Karpas-422 (cell line): ENCODE measurements around the gene CCNY. TPM values are rescaled to one million over a fixed set of nuclear protein-coding genes. Genes with fewer than 3 reads are reported as not detected.

Experiments used
- DNase-seq: peaks from one replicate; pipeline ENCODE4 v3.0.0-alpha.2; 2015
- H2AFZ ChIP-seq: fragments of 200-600 bp; sonication (generic); 2 replicates; pipeline ENCODE4 v1.6.1; 2014; ENCODE audit warnings: antibody characterized with exemption, low read length, mixed read lengths
- H3K27ac ChIP-seq: fragments of 200-600 bp; sonication (generic); 2 replicates; pipeline ENCODE4 v1.5.1; 2014; ENCODE audit warnings: mild to moderate bottlenecking, low read length, moderate library complexity
- H3K27me3 ChIP-seq: fragments of 200-600 bp; sonication (generic); 2 replicates; pipeline ENCODE4 v1.6.1; 2014; ENCODE audit warnings: low read length, mixed read lengths
- H3K36me3 ChIP-seq: fragments of 200-600 bp; sonication (generic); 2 replicates; pipeline ENCODE4 v1.6.1; 2014; ENCODE audit warnings: low read length, mixed read lengths; ENCODE audit not compliant: insufficient read depth
- H3K4me1 ChIP-seq: fragments of 200-600 bp; sonication (generic); 2 replicates; pipeline ENCODE4 v1.6.1; 2014; ENCODE audit warnings: mild to moderate bottlenecking, low read length, mixed read lengths
- H3K4me2 ChIP-seq: fragments of 200-600 bp; sonication (generic); 2 replicates; pipeline ENCODE4 v1.6.1; 2014; ENCODE audit warnings: low read length, low read depth, mild to moderate bottlenecking; ENCODE audit not compliant: poor library complexity, severe bottlenecking
- H3K4me3 ChIP-seq: fragments of 200-600 bp; sonication (generic); 2 replicates; pipeline ENCODE4 v1.5.1; 2014; ENCODE audit warnings: mild to moderate bottlenecking, antibody characterized with exemption, low read length, mixed read lengths
- H3K79me2 ChIP-seq: fragments of 200-600 bp; sonication (generic); 2 replicates; pipeline ENCODE4 v1.6.1; 2014; ENCODE audit warnings: mild to moderate bottlenecking, low read length, mixed read lengths
- H3K9ac ChIP-seq: fragments of 200-600 bp; sonication (generic); 2 replicates; pipeline ENCODE4 v1.6.0; 2014; ENCODE audit warnings: low read length
- H3K9me2 ChIP-seq: fragments of 200-600 bp; sonication (generic), shearing (Covaris generic); replicated peaks from 2 replicates; pipeline ENCODE4 v1.6.0; 2014; ENCODE audit warnings: mild to moderate bottlenecking, low read length, moderate library complexity; ENCODE audit not compliant: insufficient read depth
- H3K9me3 ChIP-seq: fragments of 300-700, 200-600 bp; sonication (generic); 2 replicates; pipeline ENCODE4 v1.6.1; 2014; ENCODE audit warnings: low read length, mixed read lengths
- H4K20me1 ChIP-seq: fragments of 200-600 bp; sonication (generic); 2 replicates; pipeline ENCODE4 v1.6.1; 2014; ENCODE audit warnings: mild to moderate bottlenecking, antibody characterized with exemption, low read length, low read depth; ENCODE audit not compliant: insufficient read depth
- total RNA-seq: library from RNA; depleted of rRNA; stranded (reverse); fragments of >200 nt; shearing (Covaris generic); gene quantifications from 2 replicates; pipeline ENCODE4 v1.2.3, GENCODE V29; 2014; ENCODE audit warnings: low replicate concordance

Gene CCNY
- total RNA-seq, 1 experiment from 2014 or later: 19.4 TPM

GRCh38 chr10:35540296-35541164, 204.2 kb downstream of the CCNY start:
- Histone ChIP-seq H3K9me3 (no peaks in the 10 kb centered on the region; the same call in 1 of the 2 replicates), H3K27me3 (no peaks in the 10 kb centered on the region), H3K79me2 (no peaks in the 10 kb centered on the region), H3K36me3 (0 out of 2 replicates have a peak, but pooled peaks cover 3% of the 10 kb centered on the region), H3K4me1 (no peaks in the 10 kb centered on the region), H3K27ac (no peak overlapping the region), H2AFZ (no peak overlapping the region), H3K4me3 (no peak overlapping the region), H4K20me1 (no peaks in the 10 kb centered on the region), H3K4me2 (no peak overlapping the region), H3K9me2 (no peaks in the 10 kb centered on the region), H3K9ac (no peak overlapping the region)
- DNase-seq: no peak

DNA sequence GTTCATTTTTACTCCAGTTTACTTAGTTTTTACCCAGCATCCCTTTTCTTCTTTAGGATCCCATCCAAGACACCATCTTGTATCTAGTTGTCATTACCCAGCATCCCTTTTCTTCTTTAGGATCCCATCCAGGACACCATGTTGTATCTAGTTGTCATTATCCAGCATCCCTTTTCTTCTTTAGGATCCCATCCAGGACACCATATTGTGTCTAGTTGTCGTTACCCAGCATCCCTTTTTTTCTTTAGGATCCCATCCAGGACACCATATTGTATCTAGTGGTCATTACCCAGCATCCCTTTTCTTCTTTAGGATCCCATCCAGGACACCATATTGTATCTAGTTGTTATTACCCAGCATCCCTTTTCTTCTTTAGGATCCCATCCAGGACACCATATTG, 205.4 kb downstream of the CCNY start:
- H4K20me1 ChIP-seq: no peaks in the 10 kb centered on the region
- no peak overlapping the region for H3K27ac ChIP-seq
- no peaks in the 10 kb centered on the region for H3K9me2 ChIP-seq
- H3K9me3 ChIP-seq: no peaks in the 10 kb centered on the region
- H3K9ac ChIP-seq: no peak overlapping the region
- no peaks in the 10 kb centered on the region for H3K27me3 ChIP-seq
- no peaks in the 10 kb centered on the region; the same call in 1 of the 2 replicates for H3K79me2 ChIP-seq
- no peak overlapping the region for H3K4me2 ChIP-seq
- H3K36me3 ChIP-seq: no peaks in the 10 kb centered on the region
- H3K4me1 ChIP-seq: no peaks in the 10 kb centered on the region
- H2AFZ ChIP-seq: no peak overlapping the region
- H3K4me3 ChIP-seq: no peak overlapping the region
- no peak for DNase-seq

DNA sequence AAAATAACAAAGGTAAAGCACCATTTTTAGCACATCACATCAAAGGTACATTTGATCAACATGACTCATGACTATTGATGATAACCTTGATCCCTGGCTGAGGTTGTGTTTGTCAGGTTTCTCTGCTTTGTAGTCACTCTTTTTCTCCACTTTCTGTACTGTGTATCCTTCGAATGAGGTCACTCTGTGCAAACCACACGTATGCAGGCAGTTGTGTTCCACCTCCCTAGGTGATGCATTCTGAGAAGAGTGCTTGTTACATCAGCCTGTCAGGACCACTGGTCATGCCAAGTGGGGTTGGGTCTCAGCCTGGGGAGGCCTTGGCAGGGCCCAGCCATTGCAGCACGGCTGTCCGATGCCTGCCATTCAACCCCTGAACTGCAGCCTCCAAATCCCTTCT, 206.0 kb downstream of the CCNY start:
- no peak overlapping the region for H3K9ac ChIP-seq
- no peaks in the 10 kb centered on the region for H3K36me3 ChIP-seq
- no peaks in the 10 kb centered on the region for H3K27me3 ChIP-seq
- no peaks in the 10 kb centered on the region for H3K9me2 ChIP-seq
- no peaks in the 10 kb centered on the region for H4K20me1 ChIP-seq
- no peak overlapping the region for H3K27ac ChIP-seq
- no peak for DNase-seq
- no peak overlapping the region for H2AFZ ChIP-seq
- no peaks in the 10 kb centered on the region for H3K4me1 ChIP-seq
- H3K79me2 ChIP-seq: no peaks in the 10 kb centered on the region; the same call in 1 of the 2 replicates
- no peaks in the 10 kb centered on the region for H3K9me3 ChIP-seq
- H3K4me2 ChIP-seq: no peak overlapping the region
- H3K4me3 ChIP-seq: no peak overlapping the region

DNA sequence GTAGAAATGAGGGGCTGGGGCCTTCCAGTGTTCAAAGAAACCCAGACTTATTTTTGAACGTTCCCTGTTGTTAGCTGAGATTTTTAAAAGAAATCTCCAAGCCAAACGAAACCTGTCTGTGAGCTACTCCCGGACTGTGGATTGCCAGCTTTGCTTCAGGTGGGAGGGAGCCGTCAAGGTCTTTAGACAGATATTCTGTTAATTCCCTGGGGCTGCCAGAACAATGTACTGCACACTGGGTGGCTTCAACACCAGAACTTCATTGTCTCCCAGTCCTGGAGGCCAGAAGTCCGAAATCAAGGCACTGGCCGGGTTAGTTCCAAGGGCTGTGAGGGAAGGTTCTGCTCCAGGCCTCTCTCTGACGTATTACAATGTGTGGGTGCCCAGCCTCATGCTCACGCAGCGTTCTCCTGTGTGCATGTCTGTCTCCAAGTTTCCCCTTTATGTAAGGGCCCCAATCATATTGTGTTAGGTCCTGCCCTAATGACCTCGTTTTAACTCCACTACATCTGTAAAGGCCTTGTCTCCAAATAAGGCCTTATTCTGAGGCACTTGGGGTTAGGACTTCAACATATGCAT, 208.9 kb downstream of the CCNY start:
- Histone ChIP-seq H3K4me3 (no peak overlapping the region), H3K9me3 (no peaks in the 10 kb centered on the region), H3K9me2 (no peaks in the 10 kb centered on the region), H3K27me3 (no peaks in the 10 kb centered on the region), H3K4me2 (no peak overlapping the region), H4K20me1 (no peaks in the 10 kb centered on the region), H3K79me2 (no peaks in the 10 kb centered on the region; the same call in 1 of the 2 replicates), H3K4me1 (no peaks in the 10 kb centered on the region), H2AFZ (no peak overlapping the region), H3K36me3 (no peaks in the 10 kb centered on the region), H3K9ac (no peak overlapping the region), H3K27ac (no peak overlapping the region)
- no peak for DNase-seq

- H3K4me1 ChIP-seq: no peaks in the 10 kb centered on the region
Measured at GRCh38 chr10:35545878-35546590, 209.7 kb downstream of the CCNY start.

GRCh38 chr10:35546824-35547225, 210.5 kb downstream of the CCNY start:
- no peaks in the 10 kb centered on the region; the same call in 1 of the 2 replicates for H3K79me2 ChIP-seq
- no peaks in the 10 kb centered on the region for H3K9me3 ChIP-seq
- no peak overlapping the region for H2AFZ ChIP-seq
- H4K20me1 ChIP-seq: no peaks in the 10 kb centered on the region
- no peak overlapping the region for H3K9ac ChIP-seq
- no peaks in the 10 kb centered on the region for H3K36me3 ChIP-seq
- no peak overlapping the region for H3K27ac ChIP-seq
- no peaks in the 10 kb centered on the region for H3K9me2 ChIP-seq
- H3K4me3 ChIP-seq: no peak overlapping the region
- no peak overlapping the region for H3K4me2 ChIP-seq
- H3K4me1 ChIP-seq: no peaks in the 10 kb centered on the region
- no peak for DNase-seq
- no peaks in the 10 kb centered on the region for H3K27me3 ChIP-seq

More at GRCh38 chr10:35545878-35546590, 209.7 kb downstream of the CCNY start:
- no peak overlapping the region for H3K9ac ChIP-seq
- H2AFZ ChIP-seq: no peak overlapping the region
- DNase-seq: no peak
- H4K20me1 ChIP-seq: no peaks in the 10 kb centered on the region
- H3K4me2 ChIP-seq: no peak overlapping the region
- H3K79me2 ChIP-seq: no peaks in the 10 kb centered on the region; the same call in 1 of the 2 replicates
- H3K4me3 ChIP-seq: no peak overlapping the region
- no peaks in the 10 kb centered on the region for H3K36me3 ChIP-seq
- H3K27me3 ChIP-seq: no peaks in the 10 kb centered on the region
- no peaks in the 10 kb centered on the region for H3K9me2 ChIP-seq
- no peak overlapping the region for H3K27ac ChIP-seq
- H3K9me3 ChIP-seq: no peaks in the 10 kb centered on the region

DNA sequence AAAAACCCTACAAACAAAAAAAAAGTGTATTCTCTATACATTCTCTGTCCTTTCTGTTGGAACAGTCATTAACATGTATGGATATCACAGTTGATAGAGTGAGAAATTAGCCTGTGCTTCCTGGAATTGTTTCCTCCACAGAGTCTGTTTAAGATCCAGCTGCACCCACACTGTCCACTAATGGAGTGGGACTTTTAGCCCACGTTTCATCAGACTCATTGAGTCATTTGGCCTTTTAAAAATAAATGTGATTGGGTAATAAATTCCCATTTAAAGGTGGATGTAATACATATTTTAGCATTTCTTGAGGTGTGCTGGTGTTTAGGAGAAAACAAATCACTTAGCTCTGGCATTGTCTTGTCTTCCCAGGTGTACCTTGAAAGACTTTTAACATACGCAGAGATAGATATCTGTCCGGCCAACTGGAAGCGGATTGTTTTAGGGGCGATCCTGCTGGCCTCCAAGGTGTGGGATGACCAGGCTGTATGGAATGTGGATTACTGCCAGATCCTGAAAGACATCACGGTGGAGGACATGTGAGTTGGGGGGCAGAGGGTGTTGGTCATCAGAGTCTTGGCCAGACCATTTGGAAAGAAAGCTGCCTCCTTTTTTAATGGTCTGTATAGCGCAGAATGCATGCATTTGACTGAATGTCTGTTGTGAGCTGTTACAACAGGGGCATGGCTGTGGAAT, 216.5 kb downstream of the CCNY start:
- H3K4me2 ChIP-seq: no peak overlapping the region
- H3K79me2 ChIP-seq: no peaks in the 10 kb centered on the region
- no peak overlapping the region for H3K9ac ChIP-seq
- no peaks in the 10 kb centered on the region for H3K36me3 ChIP-seq
- H3K9me3 ChIP-seq: no peaks in the 10 kb centered on the region
- no peaks in the 10 kb centered on the region for H3K9me2 ChIP-seq
- no peak overlapping the region for H3K4me3 ChIP-seq
- H2AFZ ChIP-seq: no peak overlapping the region
- DNase-seq: no peak
- H3K4me1 ChIP-seq: peaks cover 19% of the 10 kb centered on the region
- no peaks in the 10 kb centered on the region for H4K20me1 ChIP-seq
- no peak overlapping the region for H3K27ac ChIP-seq
- H3K27me3 ChIP-seq: no peaks in the 10 kb centered on the region
